OCI-LY7 (cell line): ENCODE results near the gene ATE1.

ENCODE experiments used
- CTCF ChIP-seq: fragments of 200-600 bp; sonication (generic); conservative IDR thresholded peaks from 2 replicates; pipeline ENCODE4 v1.5.1; 2014; ENCODE audit warnings: mild to moderate bottlenecking, antibody characterized with exemption, low read length, moderate library complexity, mixed read lengths
- EZH2phosphoT487 ChIP-seq: fragments of 200-600 bp; sonication (generic); IDR thresholded peaks from 2 replicates; pipeline ENCODE4 v1.6.1; 2018; ENCODE audit warnings: low read depth, borderline replicate concordance, mild to moderate bottlenecking, mixed run types, antibody characterized with exemption, low read length, moderate library complexity, mixed read lengths

GRCh38 chr10:121803611-121804010, 124.2 kb downstream of the ATE1 start:
- TF ChIP-seq CTCF: no peak
- no peak for TF ChIP-seq EZH2phosphoT487
